ENCODE results near the gene CLSTN1. TPM values are rescaled to one million over a fixed set of nuclear protein-coding genes. Genes with fewer than 3 reads are reported as not detected.

The CLSTN1 gene
- total and polyA plus RNA-seq, 2 of the 13 experiments (the other 11 are each of a cell fraction or from before 2014, with no cell fraction given) = 19.7 to 29.8 TPM

DNA sequence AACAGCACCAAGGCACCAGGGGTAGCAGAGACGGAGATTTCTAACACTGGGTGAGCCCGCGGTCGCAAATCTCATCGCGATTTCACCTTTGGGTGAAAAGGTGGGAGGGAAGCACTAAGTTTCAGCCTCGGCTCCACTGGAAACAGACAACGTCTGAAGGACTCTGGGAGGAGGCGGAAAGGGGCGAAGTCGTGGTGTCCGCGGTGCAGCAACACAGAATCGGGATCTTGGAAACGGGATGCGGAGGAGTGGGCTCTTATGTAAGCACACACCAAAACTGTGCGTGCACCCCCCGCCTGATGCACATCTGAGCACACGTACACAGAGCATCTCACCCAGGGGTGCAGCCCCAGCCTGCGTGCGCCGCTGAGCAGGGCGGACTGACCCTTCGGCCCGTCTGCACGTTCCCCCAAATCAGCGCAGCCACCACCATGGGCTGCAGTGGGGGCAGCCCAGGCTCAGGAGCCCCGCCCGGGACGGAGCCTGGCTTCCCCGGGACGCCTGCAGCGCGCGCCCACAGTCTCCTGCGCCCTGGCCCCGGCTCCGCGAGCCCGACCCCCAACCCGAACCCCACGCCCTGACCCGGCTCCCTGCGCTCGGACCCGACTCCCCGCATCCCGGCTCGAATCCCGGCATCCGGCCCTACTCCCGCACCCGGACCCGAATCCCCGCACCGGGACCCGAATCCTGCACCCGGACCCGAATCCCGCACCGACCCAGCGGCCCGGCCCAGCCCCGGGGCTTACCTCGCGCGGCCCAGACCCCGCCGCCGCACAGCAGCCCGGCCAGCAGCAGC lies 670 bp downstream of the CLSTN1 start (continued):
- TF ChIP-seq EP300 (IDR thresholded peaks at IDR 0.05; ENCODE audit: low read depth in 2 of 2, low read length in 2 of 2) (no peak), EP300 (CRISPR knock-in tag; IDR thresholded peaks at IDR 0.05; ENCODE audit: borderline replicate concordance) (no peak), ZNF782 (CRISPR knock-in tag; IDR thresholded peaks at IDR 0.05; ENCODE audit: borderline replicate concordance) (no peak), EED (CRISPR knock-in tag; IDR thresholded peaks at IDR 0.05) (0 out of 2 replicates have a peak, but pooled peaks have one; percentile 72), PHB2 (IDR thresholded peaks at IDR 0.05; ENCODE audit: partially characterized antibody) (no peak), PRMT3 (CRISPR knock-in tag; IDR thresholded peaks at IDR 0.05; ENCODE audit: borderline replicate concordance, low read depth) (0 out of 2 replicates have a peak, but pooled peaks have one; percentile 41), ONECUT2 (CRISPR knock-in tag; IDR thresholded peaks at IDR 0.05) (no peak), ASH2L (IDR thresholded peaks at IDR 0.05; ENCODE audit: insufficient read length, low read depth, low read length) (no peak), SOX5 (CRISPR knock-in tag; IDR thresholded peaks at IDR 0.05; ENCODE audit: borderline replicate concordance) (no peak), MYNN (CRISPR knock-in tag; IDR thresholded peaks at IDR 0.05; ENCODE audit: low read depth) (no peak), ZNF839 (CRISPR knock-in tag; IDR thresholded peaks at IDR 0.05; ENCODE audit: borderline replicate concordance) (peak; percentile 73; the same call in 1 of the 2 replicates), ZNF569 (CRISPR knock-in tag; IDR thresholded peaks at IDR 0.05; ENCODE audit: borderline replicate concordance) (no peak), ZNF747 (CRISPR knock-in tag; IDR thresholded peaks at IDR 0.05; ENCODE audit: borderline replicate concordance) (0 out of 2 replicates have a peak, but pooled peaks have one; percentile 45), ZNF281 (CRISPR knock-in tag; IDR thresholded peaks at IDR 0.05; ENCODE audit: borderline replicate concordance) (no peak), SMAD9 (CRISPR knock-in tag; IDR thresholded peaks at IDR 0.05) (no peak), ZNF12 (CRISPR knock-in tag; IDR thresholded peaks at IDR 0.05) (0 out of 2 replicates have a peak, but pooled peaks have one; percentile 13), ZNF780A (CRISPR knock-in tag; IDR thresholded peaks at IDR 0.05) (no peak)
- TF ChIP-seq, protein P1, sequence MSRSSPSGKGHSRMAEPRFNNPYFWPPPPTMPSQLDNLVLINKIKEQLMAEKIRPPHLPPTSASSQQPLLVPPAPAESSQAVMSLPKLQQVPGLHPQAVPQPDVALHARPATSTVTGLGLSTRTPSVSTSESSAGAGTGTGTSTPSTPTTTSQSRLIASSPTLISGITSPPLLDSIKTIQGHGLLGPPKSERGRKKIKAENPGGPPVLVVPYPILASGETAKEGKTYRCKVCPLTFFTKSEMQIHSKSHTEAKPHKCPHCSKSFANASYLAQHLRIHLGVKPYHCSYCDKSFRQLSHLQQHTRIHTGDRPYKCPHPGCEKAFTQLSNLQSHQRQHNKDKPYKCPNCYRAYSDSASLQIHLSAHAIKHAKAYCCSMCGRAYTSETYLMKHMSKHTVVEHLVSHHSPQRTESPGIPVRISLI (CRISPR knock-in tag; IDR thresholded peaks at IDR 0.05; ENCODE audit: borderline replicate concordance) = peak; percentile 39; the same call in 1 of the 2 replicates
- TF ChIP-seq, protein P2, sequence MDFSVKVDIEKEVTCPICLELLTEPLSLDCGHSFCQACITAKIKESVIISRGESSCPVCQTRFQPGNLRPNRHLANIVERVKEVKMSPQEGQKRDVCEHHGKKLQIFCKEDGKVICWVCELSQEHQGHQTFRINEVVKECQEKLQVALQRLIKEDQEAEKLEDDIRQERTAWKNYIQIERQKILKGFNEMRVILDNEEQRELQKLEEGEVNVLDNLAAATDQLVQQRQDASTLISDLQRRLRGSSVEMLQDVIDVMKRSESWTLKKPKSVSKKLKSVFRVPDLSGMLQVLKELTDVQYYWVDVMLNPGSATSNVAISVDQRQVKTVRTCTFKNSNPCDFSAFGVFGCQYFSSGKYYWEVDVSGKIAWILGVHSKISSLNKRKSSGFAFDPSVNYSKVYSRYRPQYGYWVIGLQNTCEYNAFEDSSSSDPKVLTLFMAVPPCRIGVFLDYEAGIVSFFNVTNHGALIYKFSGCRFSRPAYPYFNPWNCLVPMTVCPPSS (IDR thresholded peaks at IDR 0.05) = no peak
- TF ChIP-seq, protein P3, sequence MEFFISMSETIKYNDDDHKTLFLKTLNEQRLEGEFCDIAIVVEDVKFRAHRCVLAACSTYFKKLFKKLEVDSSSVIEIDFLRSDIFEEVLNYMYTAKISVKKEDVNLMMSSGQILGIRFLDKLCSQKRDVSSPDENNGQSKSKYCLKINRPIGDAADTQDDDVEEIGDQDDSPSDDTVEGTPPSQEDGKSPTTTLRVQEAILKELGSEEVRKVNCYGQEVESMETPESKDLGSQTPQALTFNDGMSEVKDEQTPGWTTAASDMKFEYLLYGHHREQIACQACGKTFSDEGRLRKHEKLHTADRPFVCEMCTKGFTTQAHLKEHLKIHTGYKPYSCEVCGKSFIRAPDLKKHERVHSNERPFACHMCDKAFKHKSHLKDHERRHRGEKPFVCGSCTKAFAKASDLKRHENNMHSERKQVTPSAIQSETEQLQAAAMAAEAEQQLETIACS (CRISPR knock-in tag; IDR thresholded peaks at IDR 0.05) = 0 out of 2 replicates have a peak, but pooled peaks have one; percentile 46

Measured in HepG2 (cell line).